ENCODE data around the gene WWOX. TPM values are rescaled to one million over a fixed set of nuclear protein-coding genes. Genes with fewer than 3 reads are reported as not detected.
A peak's percentile ranks its signal among the peaks of the same experiment; 100 is the strongest.

The WWOX gene
- total RNA-seq, 1 donor from 2014 or later, result 43.2 TPM

GRCh38 chr16:78206623-78207223 lies 107.3 kb downstream of the WWOX start:
- H3K9me3 Mint-ChIP-seq (ENCODE audit: low read depth), result peaks cover 13% of the 10 kb centered on the region
- TF ChIP-seq CTCF (IDR thresholded peaks at IDR 0.05; ENCODE audit: unreplicated experiment), result no peak
- no peak for DNase-seq (ENCODE audit: low spot score, unreplicated experiment)
- peaks cover 33% of the 10 kb centered on the region for H3K4me1 Mint-ChIP-seq (ENCODE audit: low read depth)
- H3K27me3 Mint-ChIP-seq, result no peaks in the 10 kb centered on the region
- H3K4me3 Mint-ChIP-seq (ENCODE audit: low read depth), result no peak overlapping the region
- peaks cover 6% of the 10 kb centered on the region for H3K36me3 Mint-ChIP-seq (ENCODE audit: insufficient read depth)
- H3K27ac Mint-ChIP-seq, result no peak overlapping the region

DNA sequence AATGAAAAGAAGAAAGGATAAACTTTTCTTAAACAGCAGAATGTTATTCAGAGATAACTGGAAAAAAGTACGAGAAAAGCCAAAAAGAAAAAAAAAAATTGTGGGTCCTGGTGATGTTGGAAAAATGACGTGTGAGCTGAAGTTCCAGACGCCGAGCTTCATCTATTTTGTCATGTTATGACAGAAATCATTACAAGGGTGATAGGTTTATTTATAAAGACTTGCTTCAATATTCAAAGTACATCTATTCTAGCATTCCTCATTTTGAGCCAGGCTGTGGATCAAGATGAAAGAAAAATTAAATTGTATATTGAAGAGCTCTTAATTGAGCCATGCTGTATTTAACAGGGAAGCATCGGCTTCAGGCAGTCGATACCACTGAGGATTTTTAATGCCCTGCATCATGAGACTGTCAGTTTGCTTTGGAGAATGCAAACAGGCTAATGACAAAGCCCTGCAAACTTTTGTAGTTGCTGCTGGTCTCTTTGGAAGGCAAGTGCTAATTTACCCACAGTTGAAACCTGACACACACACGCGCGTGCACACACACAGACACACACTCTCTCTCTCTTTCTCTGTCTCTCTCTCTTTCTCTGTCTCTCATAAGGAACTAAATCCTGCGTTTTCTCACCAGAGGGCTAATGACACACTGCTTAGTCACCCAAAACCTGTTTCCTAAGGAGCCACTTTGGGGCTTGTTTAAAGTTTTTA lies 110.7 kb downstream of the WWOX start:
- H3K4me1 Mint-ChIP-seq (ENCODE audit: low read depth), result peaks cover 49% of the 10 kb centered on the region
- H3K9me3 Mint-ChIP-seq (ENCODE audit: low read depth), result peaks cover 8% of the 10 kb centered on the region
- TF ChIP-seq CTCF (IDR thresholded peaks at IDR 0.05; ENCODE audit: unreplicated experiment), result no peak
- peak overlapping the region; percentile 36 for H3K27ac Mint-ChIP-seq
- no peaks in the 10 kb centered on the region for H3K27me3 Mint-ChIP-seq
- H3K36me3 Mint-ChIP-seq (ENCODE audit: insufficient read depth), result peaks cover 2% of the 10 kb centered on the region
- H3K4me3 Mint-ChIP-seq (ENCODE audit: low read depth), result no peak overlapping the region
- DNase-seq (ENCODE audit: low spot score, unreplicated experiment), result no peak

DNA sequence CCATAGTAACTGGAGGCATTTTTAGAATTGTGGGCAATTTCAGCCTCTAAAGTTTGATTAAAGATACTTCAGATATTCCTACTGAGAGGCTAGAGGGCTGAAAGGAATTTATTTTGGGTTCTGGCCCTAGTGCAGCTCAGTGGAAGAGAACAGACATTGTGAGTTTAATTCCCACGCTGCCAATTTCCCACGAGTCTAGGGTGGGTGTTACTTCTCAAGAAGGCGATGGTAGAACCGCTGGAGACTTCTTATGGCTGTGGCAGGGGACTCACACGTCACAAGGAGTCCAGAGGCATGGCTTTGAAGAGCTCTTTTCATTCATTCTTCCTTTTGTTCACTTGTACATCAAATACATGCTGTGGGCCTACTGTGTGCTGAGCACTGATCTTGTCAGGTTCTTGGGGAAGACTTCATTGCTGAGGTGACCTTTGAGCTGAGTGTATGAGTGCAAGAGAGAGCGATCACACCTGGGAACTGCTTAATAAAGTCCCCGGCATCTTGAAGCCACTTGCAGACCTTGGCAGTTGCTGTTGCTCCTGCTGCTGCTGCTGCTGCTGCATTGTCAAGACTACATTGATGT lies 111.7 kb downstream of the WWOX start:
- no peak for TF ChIP-seq CTCF (IDR thresholded peaks at IDR 0.05; ENCODE audit: unreplicated experiment)
- no peaks in the 10 kb centered on the region for H3K27me3 Mint-ChIP-seq
- no peak overlapping the region for H3K4me3 Mint-ChIP-seq (ENCODE audit: low read depth)

DNA sequence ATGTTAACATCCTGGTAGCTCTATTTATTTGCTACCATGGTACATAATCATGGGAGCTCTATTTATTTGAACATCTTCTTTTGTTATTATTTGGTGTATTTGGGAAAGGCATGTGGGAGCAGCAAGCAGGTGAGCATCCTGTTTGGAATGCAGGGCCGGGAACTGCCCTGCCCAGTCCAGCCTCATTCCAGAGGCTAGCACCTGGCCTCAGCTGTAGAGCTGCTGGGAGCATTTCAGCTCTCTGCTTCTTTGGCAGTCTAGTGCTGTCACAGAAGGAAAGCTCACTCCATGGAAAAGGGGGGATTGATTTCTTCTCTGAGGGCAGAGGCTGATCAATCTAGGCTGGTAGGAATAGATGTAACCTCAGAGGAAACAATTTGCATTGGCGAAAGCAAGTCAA lies 112.5 kb downstream of the WWOX start:
- H3K4me1 Mint-ChIP-seq (ENCODE audit: low read depth), result peaks cover 45% of the 10 kb centered on the region
- peaks cover 4% of the 10 kb centered on the region for H3K36me3 Mint-ChIP-seq (ENCODE audit: insufficient read depth)
- H3K27ac Mint-ChIP-seq, result peak overlapping the region; percentile 84
- no peaks in the 10 kb centered on the region for H3K27me3 Mint-ChIP-seq
- no peak for TF ChIP-seq CTCF (IDR thresholded peaks at IDR 0.05; ENCODE audit: unreplicated experiment)
- no peak overlapping the region for H3K4me3 Mint-ChIP-seq (ENCODE audit: low read depth)
- H3K9me3 Mint-ChIP-seq (ENCODE audit: low read depth), result peaks cover 4% of the 10 kb centered on the region
- no peak for DNase-seq (ENCODE audit: low spot score, unreplicated experiment)

More for the DNA sequence above, 111.7 kb downstream of the WWOX start:
- Mint-ChIP-seq H3K27ac (peak overlapping the region; percentile 84), H3K4me1 (ENCODE audit: low read depth) (peaks cover 51% of the 10 kb centered on the region), H3K9me3 (ENCODE audit: low read depth) (peaks cover 4% of the 10 kb centered on the region), H3K36me3 (ENCODE audit: insufficient read depth) (peaks cover 3% of the 10 kb centered on the region)
- DNase-seq (ENCODE audit: low spot score, unreplicated experiment), result no peak

DNA sequence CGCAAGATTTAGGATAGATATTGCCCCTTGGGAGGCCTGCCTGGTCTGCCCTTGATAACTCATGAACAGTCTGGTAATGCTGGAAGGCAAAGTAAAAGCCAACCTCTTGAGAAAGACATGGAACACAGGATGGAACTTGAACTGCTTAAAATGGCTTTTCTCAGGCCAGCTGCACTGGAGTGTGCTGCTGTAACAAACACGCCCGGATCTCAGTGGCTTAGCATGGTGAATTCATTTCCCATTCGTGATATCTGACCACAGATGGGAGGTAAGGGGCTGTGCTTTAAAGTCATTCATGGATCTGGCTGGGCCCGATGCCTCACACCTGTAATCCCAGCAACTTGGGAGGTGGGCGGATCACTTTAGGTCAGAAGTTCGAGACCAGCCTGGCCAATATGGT lies 113.2 kb downstream of the WWOX start:
- peaks cover 4% of the 10 kb centered on the region for H3K9me3 Mint-ChIP-seq (ENCODE audit: low read depth)
- H3K27me3 Mint-ChIP-seq, result no peaks in the 10 kb centered on the region
- no peak overlapping the region for H3K4me3 Mint-ChIP-seq (ENCODE audit: low read depth)
- H3K27ac Mint-ChIP-seq, result no peak overlapping the region
- TF ChIP-seq CTCF (IDR thresholded peaks at IDR 0.05; ENCODE audit: unreplicated experiment), result no peak
- H3K4me1 Mint-ChIP-seq (ENCODE audit: low read depth), result peaks cover 45% of the 10 kb centered on the region
- H3K36me3 Mint-ChIP-seq (ENCODE audit: insufficient read depth), result peaks cover 6% of the 10 kb centered on the region
- DNase-seq (ENCODE audit: low spot score, unreplicated experiment), result no peak
